ENCODE data around the gene DNAJC6.
"Not testable (repeated sequence)": the region's sequence is repeated elsewhere in the genome, so short reads cannot be mapped to it uniquely, and the experiment has no call there.

Gene DNAJC6

DNA sequence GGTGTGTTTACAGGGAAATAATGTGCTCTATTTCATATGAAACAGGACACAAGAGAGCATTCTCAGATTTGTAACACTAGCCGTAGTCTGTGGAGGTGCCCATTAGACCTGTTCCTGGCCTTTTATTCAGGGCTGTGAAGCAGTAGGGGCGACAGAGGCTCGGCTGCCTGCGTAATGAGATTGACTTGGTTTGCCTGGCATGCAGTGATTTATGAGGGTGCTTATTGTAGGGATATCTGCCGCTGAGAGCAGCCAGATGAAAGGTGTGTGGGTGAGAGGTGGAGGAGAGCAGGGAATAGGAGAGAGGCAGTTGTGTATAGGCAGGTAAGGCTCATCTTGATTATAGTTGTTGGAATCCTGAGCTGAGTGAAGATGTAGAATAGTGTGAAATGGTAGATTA lies 51.3 kb downstream of the DNAJC6 start:
- no peak for DNase-seq

DNA sequence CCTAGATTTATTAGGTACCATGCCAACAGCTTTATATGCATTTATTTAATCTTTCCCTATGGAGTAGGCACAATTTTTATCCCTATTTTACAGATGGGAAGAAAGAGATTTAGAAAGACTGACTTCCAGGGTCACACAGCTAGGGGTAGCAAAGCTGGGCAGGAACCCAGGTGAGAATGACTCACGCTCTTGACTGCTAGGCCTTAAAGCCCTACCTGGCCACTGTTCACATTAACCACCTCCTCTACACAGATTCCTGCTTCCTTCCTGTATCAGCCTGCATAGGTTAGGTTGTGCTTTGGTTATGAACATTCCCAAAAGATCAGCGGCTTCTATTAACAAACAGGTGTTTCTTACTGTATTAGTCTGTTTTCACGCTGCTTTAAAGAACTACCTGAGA lies 53.2 kb downstream of the DNAJC6 start:
- no peak for DNase-seq

DNA sequence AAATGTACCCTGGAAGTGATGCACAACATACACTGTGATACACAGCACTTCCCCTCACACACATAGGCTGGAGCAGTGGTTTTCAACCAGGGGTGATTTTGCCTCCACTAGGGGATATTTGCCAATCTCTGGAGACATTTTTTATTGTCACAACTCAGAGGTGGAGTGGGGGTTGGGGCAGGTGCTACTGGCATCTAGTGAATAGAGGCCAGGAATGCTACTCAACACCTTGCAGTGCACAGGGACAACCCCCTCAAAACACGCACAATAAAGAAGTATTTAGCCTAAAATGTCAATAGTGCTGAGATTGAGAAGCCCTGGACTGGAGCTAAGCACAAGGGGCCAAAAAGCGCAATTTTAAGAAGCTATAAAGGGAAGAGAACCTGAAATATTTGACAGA lies 54.1 kb downstream of the DNAJC6 start:
- DNase-seq, result no peak

DNA sequence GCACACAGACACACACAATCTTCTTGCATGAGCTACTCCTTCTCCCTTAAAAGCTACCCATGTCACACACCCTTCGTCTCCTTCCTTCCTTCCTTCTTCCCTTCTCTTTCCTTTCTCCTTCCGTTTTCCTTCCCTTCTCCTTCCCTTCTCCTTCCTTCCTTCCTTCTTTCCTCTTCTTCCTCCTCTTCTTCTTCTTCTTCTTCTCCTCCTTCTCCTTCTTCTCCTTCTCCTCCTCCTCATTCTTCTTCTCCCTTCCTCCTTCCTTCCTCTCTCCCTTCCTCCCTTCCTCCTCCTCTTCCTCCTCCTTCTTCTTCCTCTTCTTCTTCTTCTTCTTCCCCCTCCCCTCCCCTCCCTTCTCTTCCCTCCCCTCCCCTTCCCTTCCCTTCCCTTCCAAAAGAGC lies 59.1 kb downstream of the DNAJC6 start:
- no peak for DNase-seq

DNA sequence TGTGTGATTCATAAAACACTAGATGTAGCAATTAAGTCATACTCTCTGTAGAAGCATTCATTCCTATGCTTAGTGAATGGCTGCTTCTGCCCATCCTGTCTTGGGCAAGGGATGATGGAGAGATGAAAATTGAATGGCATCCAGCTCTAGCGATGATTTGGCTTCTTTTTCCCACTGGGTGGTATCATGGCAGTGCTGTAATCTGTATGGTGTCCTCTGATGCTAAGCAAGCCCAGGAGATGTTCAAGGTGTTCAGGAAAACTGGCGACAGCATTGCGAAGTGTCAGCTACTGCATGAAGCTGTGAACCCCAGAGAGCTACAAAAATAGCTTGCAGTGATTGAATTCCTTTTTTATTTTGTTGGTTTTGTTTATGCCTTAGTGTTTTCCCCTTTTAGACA lies 62.2 kb downstream of the DNAJC6 start:
- no peak for DNase-seq

DNA sequence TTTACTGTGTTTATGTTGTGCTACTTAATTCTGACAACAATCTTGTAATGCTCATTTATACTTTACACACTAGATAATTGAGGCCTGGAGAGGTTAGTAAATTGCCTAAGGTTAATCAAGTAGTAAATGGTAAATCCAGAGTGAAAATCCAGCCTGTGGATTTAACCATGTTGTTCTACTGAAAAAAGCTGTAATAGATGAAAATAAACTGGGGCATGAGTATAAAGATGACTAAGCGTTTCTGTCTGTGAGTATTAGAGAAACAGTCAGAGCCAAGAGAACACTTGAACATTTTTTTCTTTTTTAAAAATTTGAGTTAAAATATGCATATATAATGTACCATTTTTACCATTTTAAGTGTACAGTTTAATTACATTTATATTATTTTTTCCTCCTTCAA lies 63.2 kb downstream of the DNAJC6 start:
- no peak for DNase-seq

DNA sequence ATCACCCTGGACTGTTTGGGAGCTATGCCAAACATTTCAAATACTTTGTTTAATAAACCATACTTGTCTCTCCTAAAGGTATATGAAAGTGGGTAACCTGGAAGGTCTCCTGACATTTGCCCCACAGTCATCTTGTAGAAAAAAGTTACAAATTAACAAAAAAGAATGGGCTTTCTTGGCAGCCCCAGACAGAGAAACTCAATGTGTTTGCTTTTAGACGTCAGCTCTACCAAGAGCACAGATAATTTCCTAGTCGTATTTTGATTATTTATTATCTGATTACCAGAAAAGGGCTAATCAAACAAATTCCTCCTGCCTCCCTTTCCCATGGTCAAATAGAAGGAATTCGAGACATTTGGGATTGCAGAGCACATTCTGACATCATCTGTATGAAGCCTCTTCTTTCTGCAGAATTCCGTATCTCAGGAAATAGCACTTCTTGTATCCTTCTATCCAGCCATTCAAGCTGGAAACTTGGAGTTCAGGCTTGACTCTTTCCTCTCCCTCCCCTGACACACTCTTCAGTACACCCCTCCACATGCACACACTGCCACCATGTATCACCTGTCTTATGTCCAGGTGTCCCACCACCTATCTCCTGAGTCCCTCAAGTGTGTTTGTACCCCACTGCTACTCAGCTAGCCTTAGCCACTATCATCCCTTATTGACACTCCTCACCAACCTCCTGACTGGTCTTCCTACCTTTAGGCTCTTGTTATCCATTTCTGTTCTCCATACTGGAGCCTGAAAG lies 68.3 kb downstream of the DNAJC6 start:
- no peak for DNase-seq

DNA sequence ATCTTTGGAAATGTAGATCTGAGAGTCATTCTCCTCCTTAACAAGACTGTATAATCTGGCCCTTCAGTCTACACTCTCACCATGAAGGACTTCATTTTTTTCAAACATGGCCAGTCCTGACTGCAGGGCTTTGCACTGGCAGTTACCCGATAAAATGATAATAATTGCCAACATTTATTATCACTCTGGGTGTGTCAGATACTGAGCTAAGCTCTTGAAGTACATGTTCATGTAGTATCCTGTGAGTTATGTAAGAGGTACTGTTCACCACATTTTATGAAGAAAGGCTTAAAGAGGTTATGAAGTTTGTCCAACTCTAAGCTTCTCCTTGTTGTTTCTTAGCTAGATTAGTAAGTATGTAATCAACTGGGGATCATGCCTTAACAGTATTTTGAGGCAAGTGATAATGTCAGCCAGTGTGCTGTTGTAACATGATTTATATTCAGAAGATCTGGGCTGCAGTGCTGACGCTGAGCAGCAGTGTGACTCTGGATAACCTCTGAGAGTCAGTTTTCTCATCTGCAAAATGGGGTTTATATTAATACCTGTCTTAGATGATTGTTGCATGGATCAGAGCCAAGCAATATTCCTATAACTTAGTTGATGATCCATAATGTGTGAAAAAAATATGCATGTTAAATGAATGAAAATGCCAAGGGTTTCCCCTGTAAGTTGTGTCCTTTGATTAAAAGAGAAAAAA lies 69.1 kb downstream of the DNAJC6 start:
- DNase-seq, result no peak

DNA sequence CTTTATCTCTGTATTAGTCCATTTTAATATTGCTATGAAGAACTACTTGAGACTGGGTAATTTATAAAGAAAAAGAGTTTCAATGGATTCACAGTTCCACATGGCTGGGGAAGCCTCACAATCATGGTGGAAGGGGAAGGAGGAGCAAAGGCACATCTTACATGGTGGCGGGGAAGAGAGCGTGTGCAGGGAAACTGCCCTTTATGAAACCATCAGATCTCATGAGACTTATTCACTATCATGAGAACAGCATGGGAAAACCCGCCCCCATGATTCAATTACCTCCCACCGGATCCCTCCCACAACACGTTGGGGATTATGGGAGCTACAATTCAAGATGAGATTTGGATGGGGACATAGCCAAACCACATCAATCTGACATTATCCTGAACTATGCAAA lies 75.1 kb downstream of the DNAJC6 start:
- DNase-seq, result not testable (repeated sequence)

DNA sequence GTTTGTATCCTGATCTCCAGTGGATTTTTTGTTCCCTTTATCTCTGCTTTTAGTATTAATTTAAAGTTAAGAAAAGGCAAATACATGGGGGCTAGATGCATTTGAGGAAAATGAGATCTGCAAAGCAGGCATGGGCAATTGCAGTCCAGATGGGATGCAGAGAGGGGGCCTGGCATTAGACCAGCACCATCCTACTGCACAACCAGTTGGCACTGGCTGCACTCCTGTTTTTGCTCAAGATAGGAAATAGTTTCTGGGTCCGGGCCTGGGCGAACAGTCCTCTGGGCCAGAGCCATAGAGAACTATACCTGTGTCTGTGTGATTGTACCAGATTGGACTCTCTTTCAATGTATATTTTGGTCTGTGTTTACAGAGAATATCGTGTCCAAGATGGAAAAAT lies 77.1 kb downstream of the DNAJC6 start:
- DNase-seq, result no peak

DNA sequence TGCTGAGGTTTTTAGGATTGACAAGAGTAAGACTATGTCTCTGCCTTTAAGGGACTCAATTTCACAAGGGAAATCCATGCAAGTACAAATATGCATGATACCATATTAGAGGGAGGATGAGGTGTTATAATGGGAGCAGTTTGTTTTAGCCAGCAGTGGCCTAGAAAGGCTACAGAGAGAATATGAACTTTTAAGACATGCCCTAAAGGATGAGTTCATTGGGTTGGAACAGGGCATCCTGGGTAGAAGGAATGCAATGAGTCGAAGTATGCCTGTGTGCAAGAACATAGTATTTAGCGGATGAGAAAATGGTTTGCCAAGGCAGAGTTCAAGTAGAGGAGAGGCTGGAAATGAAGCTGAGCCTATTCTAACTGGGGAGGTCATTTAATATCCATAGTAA lies 78.5 kb downstream of the DNAJC6 start:
- DNase-seq, result no peak

DNA sequence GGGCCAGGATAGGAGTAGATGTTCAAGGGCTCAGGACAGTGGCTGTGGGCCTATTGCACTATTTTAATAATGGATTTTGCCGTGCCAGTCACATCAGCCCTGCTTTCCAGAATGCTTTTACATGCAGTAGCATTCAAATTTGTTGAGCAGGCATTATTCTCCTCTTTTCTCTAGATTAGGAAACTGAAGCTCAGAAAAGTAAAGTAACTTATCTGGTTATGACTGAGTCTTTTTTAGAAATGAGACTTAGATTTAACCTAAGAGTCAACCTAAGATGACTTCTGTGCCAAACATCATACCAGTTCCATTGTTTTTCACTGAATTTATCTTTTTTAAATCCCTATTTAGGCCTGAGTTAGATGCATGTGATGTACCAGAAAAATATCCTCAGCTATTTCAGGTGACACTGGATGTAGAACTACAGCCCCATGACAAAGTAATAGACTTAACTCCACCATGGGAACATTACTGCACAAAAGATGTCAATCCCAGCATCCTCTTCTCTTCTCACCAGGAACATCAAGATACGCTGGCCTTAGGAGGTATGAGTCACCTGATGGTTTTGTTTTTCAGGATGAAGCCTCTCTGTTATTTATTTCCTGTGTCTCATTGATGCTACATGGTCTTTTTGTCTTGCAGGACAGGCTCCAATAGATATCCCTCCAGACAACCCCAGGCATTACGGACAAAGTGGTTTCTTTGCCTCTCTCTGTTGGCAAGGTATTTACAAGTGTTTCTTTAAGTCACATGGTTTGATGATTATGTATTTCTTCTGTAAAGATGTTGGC lies 79.8 kb downstream of the DNAJC6 start:
- no peak for DNase-seq

DNA sequence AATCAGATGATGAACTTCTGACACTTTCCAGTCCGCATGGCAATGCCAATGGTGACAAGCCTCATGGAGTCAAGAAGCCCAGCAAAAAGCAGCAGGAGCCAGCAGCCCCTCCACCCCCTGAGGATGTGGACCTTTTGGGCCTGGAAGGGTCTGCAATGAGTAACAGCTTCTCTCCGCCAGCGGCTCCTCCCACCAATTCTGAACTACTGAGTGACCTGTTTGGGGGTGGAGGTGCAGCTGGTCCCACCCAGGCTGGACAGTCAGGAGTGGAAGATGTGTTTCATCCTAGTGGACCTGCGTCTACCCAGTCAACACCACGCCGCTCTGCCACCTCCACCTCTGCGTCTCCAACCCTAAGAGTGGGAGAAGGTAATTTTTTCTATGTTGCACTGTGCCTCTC lies 83.2 kb downstream of the DNAJC6 start:
- no peak for DNase-seq

DNA sequence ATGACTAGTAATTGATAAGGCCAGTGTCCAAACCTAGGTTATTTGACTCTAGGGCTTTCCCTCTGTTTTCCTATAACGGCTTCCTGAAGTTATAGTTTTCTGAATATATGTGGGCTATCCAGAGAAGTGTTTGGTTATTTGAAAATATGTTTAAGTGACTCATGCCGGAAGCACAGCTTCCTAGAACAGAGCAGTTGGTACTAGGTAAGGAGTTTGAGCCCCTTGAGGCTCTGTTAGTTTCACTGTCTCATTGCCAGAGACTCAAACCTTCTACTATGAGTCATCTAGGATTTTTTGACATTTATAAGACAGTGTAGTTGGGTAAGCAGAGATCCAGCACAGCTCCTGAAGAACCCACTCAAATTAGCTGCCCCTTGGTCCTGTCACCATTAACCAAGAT lies 84.0 kb downstream of the DNAJC6 start:
- no peak for DNase-seq

DNA sequence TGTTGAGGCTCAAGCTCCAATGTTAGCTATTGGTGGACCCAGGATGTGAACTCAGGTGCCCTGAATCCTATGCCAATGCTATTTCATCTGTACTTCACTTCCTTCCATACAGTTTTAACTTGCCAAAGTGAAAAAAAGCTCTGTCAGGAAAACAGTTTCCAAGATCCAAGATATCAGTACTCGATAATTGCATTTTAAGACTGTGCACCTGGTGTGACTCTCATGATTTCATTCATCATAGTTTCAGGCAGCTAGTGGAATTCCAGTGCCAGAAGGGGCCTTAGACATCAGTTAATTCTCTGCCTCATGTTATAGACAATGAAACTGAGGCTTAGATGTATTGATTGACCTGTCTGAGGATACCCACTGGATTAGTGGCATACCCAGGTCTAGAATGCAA lies 84.6 kb downstream of the DNAJC6 start:
- DNase-seq, result no peak

DNA sequence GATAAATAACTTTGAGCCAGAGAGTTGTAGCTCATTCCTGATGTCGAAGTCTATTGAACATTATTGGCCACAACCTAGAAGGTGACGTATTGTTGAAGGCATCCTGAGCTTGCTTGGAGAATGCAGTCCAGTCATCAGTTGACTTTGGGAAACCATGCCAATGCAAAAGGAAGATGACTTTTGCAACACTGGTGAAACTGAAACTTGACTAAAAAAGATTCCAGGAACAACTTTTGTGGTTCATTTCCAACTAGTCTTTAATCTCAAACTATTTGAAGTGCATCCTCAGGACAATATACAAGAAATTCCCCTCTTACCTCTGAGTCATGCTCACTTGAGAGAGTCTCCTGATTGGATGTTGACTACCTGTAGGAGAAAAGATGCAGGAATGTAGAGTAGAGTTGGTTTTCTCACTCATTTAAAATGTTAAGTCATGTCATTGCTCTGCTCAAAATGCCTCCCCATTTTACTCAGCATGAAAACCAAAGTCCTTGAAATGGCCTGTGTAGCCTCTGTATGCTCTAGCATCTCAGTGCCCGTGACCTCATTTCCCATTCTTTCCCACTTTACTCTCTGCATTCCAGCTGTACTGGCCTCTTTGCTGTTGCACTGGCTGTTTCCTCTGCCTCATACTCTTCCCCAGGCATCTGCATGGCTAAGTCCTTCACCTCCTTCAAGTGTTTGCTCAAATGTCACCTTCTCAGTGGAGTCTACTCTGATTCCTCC lies 86.7 kb downstream of the DNAJC6 start:
- peak; percentile 33 for DNase-seq

DNA sequence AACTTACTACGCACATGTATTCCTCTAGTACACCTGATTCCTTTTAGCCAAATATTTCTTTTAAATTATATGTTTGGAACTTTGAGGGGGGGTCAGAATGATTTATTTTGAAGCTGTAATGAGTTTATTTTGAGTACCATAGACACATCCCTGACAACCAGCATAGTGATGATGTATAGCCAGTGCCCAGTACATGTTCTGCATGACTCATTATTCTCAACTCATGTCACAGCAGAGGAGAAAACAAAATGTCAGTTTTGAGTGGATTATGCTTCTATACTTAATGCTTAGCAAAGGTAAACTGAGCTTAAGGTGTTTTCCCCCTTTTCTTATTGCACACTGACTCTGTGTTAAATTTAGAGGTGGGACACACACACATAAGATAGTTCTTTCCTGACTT lies 88.7 kb downstream of the DNAJC6 start:
- no peak for DNase-seq

DNA sequence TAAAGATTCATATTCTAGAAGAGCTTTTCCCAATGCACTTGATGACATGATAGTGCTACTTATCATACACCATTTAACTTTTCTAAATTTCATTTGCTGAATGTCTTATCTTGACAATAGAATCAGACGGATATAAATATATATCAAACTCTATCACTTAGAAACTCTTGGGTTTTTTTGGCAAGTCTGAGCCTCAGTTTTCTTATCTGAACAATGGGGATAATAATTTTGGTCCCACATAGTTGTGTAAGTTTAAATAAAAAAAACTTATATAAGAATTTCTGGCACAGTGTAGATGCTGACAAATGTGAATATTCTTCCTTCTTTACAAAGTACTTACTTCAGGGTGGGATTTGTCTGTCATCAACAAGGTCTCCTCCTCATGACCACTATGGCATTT lies 89.7 kb downstream of the DNAJC6 start:
- DNase-seq, result no peak

DNA sequence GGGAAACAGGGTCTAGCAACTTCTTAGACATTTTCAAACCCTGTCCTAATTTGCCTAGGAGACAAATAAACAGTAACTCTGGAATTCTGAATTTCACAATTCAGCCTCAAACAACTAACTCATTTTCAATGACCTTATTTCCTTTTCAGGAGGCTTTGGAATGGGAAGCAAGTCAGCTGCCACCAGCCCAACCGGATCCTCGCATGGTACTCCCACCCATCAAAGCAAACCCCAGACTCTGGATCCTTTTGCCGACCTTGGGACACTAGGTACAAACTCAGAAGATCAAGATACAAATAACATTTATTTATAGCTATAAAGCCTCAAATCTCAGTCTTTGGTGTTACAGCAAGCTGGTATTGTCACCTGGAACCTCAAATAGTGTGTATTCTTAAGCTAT lies 92.3 kb downstream of the DNAJC6 start:
- no peak for DNase-seq

DNA sequence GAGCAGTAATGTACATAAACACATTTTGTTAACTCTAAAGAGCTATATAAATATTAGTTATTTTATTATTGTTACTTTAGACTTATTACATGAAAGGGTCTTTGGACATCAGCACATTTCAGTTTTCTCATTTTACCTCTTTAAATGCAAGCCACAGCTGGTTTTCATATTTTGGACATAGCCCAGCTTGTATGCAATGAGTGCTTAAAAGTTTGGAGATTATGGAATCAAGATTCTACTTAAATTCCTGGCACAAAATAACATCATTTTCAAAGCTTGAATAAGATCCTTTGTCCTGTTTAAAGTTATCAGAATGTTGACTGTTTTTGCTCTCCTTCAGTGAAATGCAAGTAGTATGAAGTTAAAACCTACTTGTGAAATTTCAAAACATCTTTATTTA lies 95.6 kb downstream of the DNAJC6 start:
- no peak for DNase-seq

DNA sequence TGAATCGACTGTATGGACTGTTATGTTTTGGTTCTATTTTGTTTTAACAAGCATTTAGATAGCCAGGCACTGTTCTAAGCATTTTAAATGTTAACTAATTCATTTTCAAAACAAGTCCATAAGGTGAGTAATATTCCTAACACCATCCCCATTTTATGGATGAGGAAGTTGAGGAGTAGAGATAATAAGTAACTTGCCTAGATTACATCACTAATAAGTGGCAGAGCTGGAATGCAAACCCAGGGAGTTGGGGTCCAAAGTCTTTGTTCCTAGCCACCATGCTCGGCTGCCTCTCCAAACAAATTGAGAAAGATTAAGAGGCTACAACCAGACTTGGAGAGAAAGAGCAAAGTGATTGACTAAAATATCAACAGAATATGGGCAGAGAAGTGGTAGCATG lies 98.5 kb downstream of the DNAJC6 start:
- no peak for DNase-seq

DNA sequence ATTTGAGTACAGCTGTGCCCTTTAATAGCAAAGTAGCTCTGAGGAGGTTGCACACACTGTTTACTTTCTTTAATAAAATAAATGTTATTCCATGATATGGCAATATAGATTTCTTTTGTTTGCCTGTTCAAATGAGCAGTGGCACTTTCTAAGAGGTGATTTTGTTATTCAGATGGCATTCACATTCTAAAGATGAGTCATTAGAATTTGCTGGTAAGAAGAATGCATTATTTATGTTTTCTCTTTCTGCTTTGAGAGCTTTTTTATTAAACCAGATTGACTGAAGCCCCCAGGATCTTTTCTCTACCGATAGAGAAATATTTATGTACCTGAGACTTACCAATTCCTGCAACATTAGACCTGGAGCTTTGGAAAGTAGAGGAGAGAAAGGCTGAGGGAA lies 100.0 kb downstream of the DNAJC6 start:
- DNase-seq, result no peak

DNA sequence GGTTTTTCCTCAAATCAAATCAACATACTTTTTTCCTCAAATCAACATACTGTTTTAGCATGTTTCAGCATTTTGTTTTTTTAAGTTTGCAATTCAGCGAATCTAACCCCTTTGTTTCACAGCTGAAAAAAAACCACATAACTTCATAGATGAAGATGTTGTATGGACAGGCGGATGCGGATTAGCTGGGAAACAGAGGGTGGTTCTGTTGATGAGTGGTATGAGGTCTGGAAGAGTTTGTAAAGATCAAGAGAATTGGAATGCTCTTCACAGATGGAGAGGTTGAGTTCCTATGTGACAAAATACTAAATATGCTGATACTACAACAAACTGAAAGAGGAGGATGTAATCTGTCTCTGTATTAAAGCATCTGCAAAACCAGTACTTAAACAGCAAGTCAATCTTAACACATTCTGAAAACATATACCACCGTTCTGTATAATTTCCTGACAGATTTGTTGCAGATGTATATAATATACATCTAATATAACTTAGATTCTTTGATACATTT lies 100.5 kb downstream of the DNAJC6 start:
- no peak for DNase-seq
